H1 (cell line): ENCODE data around the gene ME3. TPM values are rescaled to one million over a fixed set of nuclear protein-coding genes. Genes with fewer than 3 reads are reported as not detected.

Source experiments
- CTCF ChIA-PET: fragments of 300-600 bp; sonication (Branson Sonifier 250); formaldehyde crosslinking; loops from one replicate; lab custom pipeline; 2021; ENCODE audit not compliant: partially characterized antibody; lab: Charles Lee
- POLR2A ChIA-PET: fragments of 300-600 bp; sonication (Branson Sonifier 250); formaldehyde crosslinking; loops from one replicate; lab custom pipeline; 2021; ENCODE audit warnings: inconsistent platforms; ENCODE audit not compliant: partially characterized antibody; lab: Charles Lee
- DNase-seq, 2 experiments: peaks; one replicate each; pipeline versions ENCODE4 v3.0.0 to v3.0.0-alpha.2; 2010 to 2022; ENCODE audit warnings: low spot score in 2 of 2, low read depth in 1 of 2, mixed read lengths in 1 of 2
- FAIRE-seq: peaks from 2 replicates; lab custom pipeline; 2011; peaks lifted over from hg19 to GRCh38; lab: Jason Lieb, UNC
- H2AFZ ChIP-seq: 2 replicates; pipeline ENCODE4 v1.8.1; 2012; ENCODE audit warnings: low read length, inconsistent platforms
- H2AK5ac ChIP-seq: 2 replicates; pipeline ENCODE4 v1.6.1; 2013; ENCODE audit warnings: low read depth, low read length
- H2BK120ac ChIP-seq: replicated peaks from 2 replicates; pipeline ENCODE3; 2013; ENCODE audit warnings: low read depth, low read length, inconsistent platforms
- H2BK12ac ChIP-seq: 2 replicates; pipeline ENCODE4 v1.6.1; 2013; ENCODE audit warnings: low read depth, low read length
- H2BK15ac ChIP-seq: 2 replicates; pipeline ENCODE4 v1.6.1; 2013; ENCODE audit warnings: low read length
- H2BK20ac ChIP-seq: 2 replicates; pipeline ENCODE4 v1.6.1; 2013; ENCODE audit warnings: low read length
- H2BK5ac ChIP-seq: 2 replicates; pipeline ENCODE4 v1.6.1; 2013; ENCODE audit warnings: low read depth, low read length
- H3K14ac ChIP-seq: 2 replicates; pipeline ENCODE4 v1.6.1; 2013; ENCODE audit warnings: inconsistent platforms; ENCODE audit not compliant: insufficient read length
- H3K18ac ChIP-seq: 2 replicates; pipeline ENCODE4 v1.6.1; 2013; ENCODE audit warnings: low read length; ENCODE audit errors: extremely low read depth
- H3K23ac ChIP-seq: 2 replicates; pipeline ENCODE4 v1.6.1; 2013; ENCODE audit warnings: inconsistent platforms; ENCODE audit not compliant: insufficient read length
- H3K23me2 ChIP-seq: 2 replicates; pipeline ENCODE4 v1.6.1; 2013; ENCODE audit warnings: low read depth, low read length
- H3K27ac ChIP-seq: 2 replicates; pipeline ENCODE4 v1.6.1; 2011; ENCODE audit warnings: low read depth, low read length, inconsistent platforms
- H3K27me3 ChIP-seq, 4 experiments: replicated peaks in 1 of 4; 1 replicate in 1 of 4; 2 replicates in 3 of 4; pipeline versions ENCODE4 v1.6.1 to v1.8.1; 2011 to 2013; ENCODE audit warnings: low read length in 3 of 4, mild to moderate bottlenecking in 3 of 4, inconsistent platforms in 2 of 4, mixed read lengths in 2 of 4, moderate library complexity in 1 of 4; ENCODE audit not compliant: control insufficient read depth in 3 of 4, insufficient read depth in 3 of 4; ENCODE audit errors: extremely low read depth in 1 of 4
- H3K36me3 ChIP-seq, 4 experiments: 2 replicates each; pipeline versions ENCODE4 v1.6.1 to v1.8.1; 2011 to 2013; ENCODE audit warnings: mild to moderate bottlenecking in 4 of 4, low read length in 3 of 4, moderate library complexity in 2 of 4, control low read depth in 1 of 4, inconsistent platforms in 1 of 4; ENCODE audit not compliant: insufficient read depth in 4 of 4, control insufficient read depth in 2 of 4
- H3K4ac ChIP-seq: replicated peaks from 2 replicates; pipeline ENCODE3; 2013; ENCODE audit warnings: low read length, low read depth, mixed read lengths, inconsistent platforms; ENCODE audit not compliant: insufficient read length
- H3K4me1 ChIP-seq, 4 experiments: replicated peaks in 1 of 4; 1 replicate in 1 of 4; 2 replicates in 3 of 4; pipeline versions ENCODE4 v1.6.1 to v1.8.1; 2011 to 2013; ENCODE audit warnings: low read length in 3 of 4, inconsistent platforms in 2 of 4, mixed read lengths in 1 of 4; ENCODE audit not compliant: insufficient read depth in 4 of 4, control insufficient read depth in 3 of 4
- H3K4me2 ChIP-seq, 2 experiments: 2 replicates each; pipeline versions ENCODE4 v1.6.1 to v1.8.1; 2011 to 2013; ENCODE audit warnings: low read depth in 2 of 2, low read length in 2 of 2, control low read depth in 1 of 2, inconsistent platforms in 1 of 2, mild to moderate bottlenecking in 1 of 2; ENCODE audit not compliant: insufficient read depth in 1 of 2
- H3K4me3 ChIP-seq, 4 experiments: fragments of 200-600, 300-600 bp in 1 of 4; sonication (generic), shearing (Covaris generic), sonication (Bioruptor Twin) in 1 of 4; 2 replicates each; pipeline versions ENCODE4 v1.5.1 to v1.8.1; 2011 to 2016; ENCODE audit warnings: low read length in 4 of 4, low read depth in 3 of 4, control low read depth in 2 of 4, inconsistent platforms in 2 of 4, mild to moderate bottlenecking in 2 of 4, mixed read lengths in 1 of 4, moderate library complexity in 1 of 4; ENCODE audit not compliant: insufficient read depth in 2 of 4; ENCODE audit errors: extremely low read depth in 1 of 4
- H3K56ac ChIP-seq: replicated peaks from 2 replicates; pipeline ENCODE3; 2013; ENCODE audit warnings: low read depth, mild to moderate bottlenecking, mixed read lengths, low read length, inconsistent platforms; ENCODE audit not compliant: insufficient read length
- H3K79me1 ChIP-seq: 2 replicates; pipeline ENCODE4 v1.6.1; 2013; ENCODE audit warnings: low read depth, low read length, control low read depth
- H3K79me2 ChIP-seq, 2 experiments: 2 replicates each; pipeline versions ENCODE4 v1.6.1 to v1.8.1; 2012 to 2013; ENCODE audit warnings: low read length in 2 of 2, mild to moderate bottlenecking in 2 of 2, inconsistent platforms in 1 of 2; ENCODE audit not compliant: insufficient read depth in 2 of 2, control insufficient read depth in 1 of 2
- H3K9ac ChIP-seq, 4 experiments: replicated peaks in 1 of 4; 1 replicate in 1 of 4; 2 replicates in 3 of 4; pipeline versions ENCODE4 v1.6.1 to v1.8.1; 2011 to 2013; ENCODE audit warnings: low read depth in 3 of 4, low read length in 3 of 4, control low read depth in 2 of 4, mild to moderate bottlenecking in 2 of 4, moderate library complexity in 2 of 4, inconsistent platforms in 1 of 4; ENCODE audit errors: extremely low read depth in 1 of 4
- H3K9me3 ChIP-seq, 2 experiments: 2 replicates each; pipeline versions ENCODE4 v1.6.1 to v1.8.1; 2012 to 2013; ENCODE audit warnings: mild to moderate bottlenecking in 2 of 2, moderate library complexity in 2 of 2, control low read depth in 1 of 2, inconsistent platforms in 1 of 2, low read depth in 1 of 2, low read length in 1 of 2, mixed read lengths in 1 of 2; ENCODE audit not compliant: insufficient read depth in 2 of 2
- H4K20me1 ChIP-seq, 2 experiments: replicated peaks in 1 of 2; 2 replicates each; pipeline versions ENCODE3 to v1.8.1; 2011 to 2013; ENCODE audit warnings: inconsistent platforms in 2 of 2, low read length in 2 of 2, mild to moderate bottlenecking in 1 of 2; ENCODE audit not compliant: insufficient read depth in 2 of 2, control insufficient read depth in 1 of 2
- H4K5ac ChIP-seq: 2 replicates; pipeline ENCODE4 v1.6.1; 2013; ENCODE audit warnings: low read length, low read depth, mixed read lengths, inconsistent platforms; ENCODE audit not compliant: insufficient read length
- H4K8ac ChIP-seq: 2 replicates; pipeline ENCODE4 v1.8.0; 2013; ENCODE audit warnings: mild to moderate bottlenecking, moderate library complexity, low read length, inconsistent platforms; ENCODE audit not compliant: insufficient read depth; ENCODE audit errors: extremely low read depth
- H4K91ac ChIP-seq: replicated peaks from 2 replicates; pipeline ENCODE3; 2013; ENCODE audit warnings: low read length, mixed read lengths, inconsistent platforms; ENCODE audit not compliant: insufficient read length
- CBX5 ChIP-seq: fragments of 300-800, 300-1000 bp; sonication (generic); IDR thresholded peaks from 2 replicates; pipeline ENCODE4 v1.7.1; 2016; ENCODE audit warnings: antibody characterized with exemption, low read length, low read depth
- CREB1 ChIP-seq: IDR thresholded peaks from 2 replicates; pipeline ENCODE4 v1.6.1; 2012; ENCODE audit warnings: inconsistent platforms
- E2F6 ChIP-seq: IDR thresholded peaks from 2 replicates; pipeline ENCODE4 v1.6.1; 2012; ENCODE audit warnings: inconsistent platforms
- EGR1 ChIP-seq: IDR thresholded peaks from 2 replicates; pipeline ENCODE4 v1.6.1; 2011; ENCODE audit warnings: low read depth, low read length, borderline replicate concordance
- FOSL1 ChIP-seq: IDR thresholded peaks from 2 replicates; pipeline ENCODE4 v1.6.1; 2011; ENCODE audit warnings: mild to moderate bottlenecking, low read depth, low read length, moderate library complexity; ENCODE audit not compliant: insufficient read depth
- GTF2F1 ChIP-seq: IDR thresholded peaks from 2 replicates; pipeline ENCODE4 v1.6.1; 2012; ENCODE audit warnings: low read depth, low read length, improper control_type of control experiment, borderline replicate concordance
- PHF8 ChIP-seq: fragments of 200-600 bp; sonication (generic); conservative IDR thresholded peaks from 2 replicates; pipeline ENCODE4 v1.7.1; 2012; ENCODE audit warnings: low read depth, mild to moderate bottlenecking, inconsistent platforms, low read length, moderate library complexity
- RAD21 ChIP-seq, 2 experiments: IDR thresholded peaks in 1 of 2; conservative IDR thresholded peaks in 1 of 2; 2 replicates each; pipeline ENCODE4 v1.6.1; 2011; ENCODE audit warnings: low read depth in 2 of 2, low read length in 2 of 2, improper control_type of control experiment in 1 of 2, inconsistent platforms in 1 of 2, mild to moderate bottlenecking in 1 of 2, moderate library complexity in 1 of 2
- SIRT6 ChIP-seq: IDR thresholded peaks from one replicate; pipeline ENCODE4 v1.7.1; 2012; ENCODE audit warnings: low read length, inconsistent platforms
- SP1 ChIP-seq: IDR thresholded peaks from 2 replicates; pipeline ENCODE4 v1.6.1; 2011; ENCODE audit warnings: low read depth, low read length
- SP2 ChIP-seq: IDR thresholded peaks from 2 replicates; pipeline ENCODE4 v1.6.1; 2012; ENCODE audit warnings: mild to moderate bottlenecking, low read length, inconsistent platforms
- SRF ChIP-seq: IDR thresholded peaks from 2 replicates; pipeline ENCODE4 v1.6.1; 2011; ENCODE audit warnings: mild to moderate bottlenecking, low read depth, low read length, moderate library complexity
- SUZ12 ChIP-seq: fragments of 200-600 bp; sonication (generic); IDR thresholded peaks from 2 replicates; pipeline ENCODE4 v1.6.1; 2012; ENCODE audit warnings: mild to moderate bottlenecking, inconsistent platforms, low read length, moderate library complexity, mixed read lengths
- WGBS, 2 experiments: shearing (Covaris generic) in 1 of 2; methylation state at CpG; one replicate each; pipeline versions ENCODE4 v1.1.6 to v1.1.7; 2013 to 2015; ENCODE audit warnings: low lambda C conversion rate in 2 of 2, mixed read lengths in 2 of 2, inconsistent platforms in 1 of 2, low coverage in 1 of 2, missing lambda C conversion rate in 1 of 2; ENCODE audit not compliant: insufficient replicate concordance in 2 of 2, insufficient coverage in 1 of 2, insufficient read length in 1 of 2; ENCODE audit errors: extremely low coverage in 1 of 2, missing lambda C conversion rate in 1 of 2; 5-methylcytosine and 5-hydroxymethylcytosine counted together
- polyA plus RNA-seq, 7 experiments: library from polyadenylated mRNA; depleted of rRNA in 3 of 7; stranded (reverse) in 5 of 7; unstranded in 2 of 7; fragments of >200 nt in 5 of 7; fragments of 200-250 nt in 2 of 7; gene quantifications; 1 replicate in 5 of 7; 2 replicates in 1 of 7; 4 replicates in 1 of 7; pipeline versions ENCODE4 v1.2.1 to v1.2.3, GENCODE V29; 2011 to 2013; ENCODE audit warnings: missing spikeins in 2 of 7, mixed read lengths in 2 of 7
- total RNA-seq: library from RNA; stranded (reverse); fragmentation: NEBNext Ultra II Directional; extraction: Animal tissue kit (Norgen Biotek cat#: 25700); gene quantifications from 2 replicates; pipeline ENCODE4 v1.2.1, GENCODE V29; 2021
- TF ChIP-seq, protein P1 (sequence below): IDR thresholded peaks from 2 replicates; pipeline ENCODE4 v1.6.1; 2011; ENCODE audit warnings: low read length, improper control_type of control experiment

Gene ME3
- total and polyA plus RNA-seq, 2 of the 8 experiments (the other 6 are each of a cell fraction or from before 2014, with no cell fraction given): 1.5 to 2.8 TPM

DNA sequence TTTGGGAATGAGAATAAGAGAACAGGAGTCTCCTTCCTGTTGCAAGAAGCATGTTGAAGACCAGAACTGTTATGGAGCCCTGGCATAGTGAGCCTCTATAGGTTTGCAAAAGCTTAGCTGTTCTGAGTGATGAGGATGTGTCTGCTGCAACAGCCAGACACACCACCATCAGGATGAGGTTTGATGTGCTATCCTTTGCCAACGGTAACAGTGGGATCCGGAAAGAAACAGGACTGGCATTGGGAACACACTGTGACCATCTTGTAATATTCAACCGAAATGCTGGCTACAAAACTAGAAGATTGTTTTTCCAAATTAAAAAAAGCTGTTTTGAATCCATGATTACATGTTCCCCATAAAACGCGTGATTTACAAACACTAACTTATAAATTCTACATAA, 117.0 kb downstream of the ME3 start:
- Histone ChIP-seq H4K5ac (no peak overlapping the region), H3K27me3 (no peaks in the 10 kb centered on the region), H3K56ac (no peak overlapping the region), H2BK120ac (no peak overlapping the region), H2BK15ac (no peak overlapping the region), H2BK5ac (no peak overlapping the region), H3K4me2 (no peak overlapping the region), H4K8ac (no peak overlapping the region), H3K18ac (no peak overlapping the region), H4K20me1 (no peaks in the 10 kb centered on the region), H3K79me1 (no peaks in the 10 kb centered on the region), H2BK12ac (no peak overlapping the region), H3K79me2 (no peaks in the 10 kb centered on the region), H2AFZ (no peak overlapping the region), H3K14ac (no peak overlapping the region), H3K36me3 (no peaks in the 10 kb centered on the region), H3K9me3 (no peaks in the 10 kb centered on the region), H3K9ac (no peak overlapping the region), H3K4ac (no peak overlapping the region), H3K4me3 (no peak overlapping the region), H3K27ac (no peak overlapping the region), H3K23me2 (no peaks in the 10 kb centered on the region), H3K4me1 (no peaks in the 10 kb centered on the region), H3K23ac (no peak overlapping the region), H4K91ac (no peak overlapping the region), H2BK20ac (no peak overlapping the region), H2AK5ac (no peak overlapping the region)
- DNase-seq: no peak
- ChIA-PET POLR2A (no interaction called here), CTCF (no interaction called here)
- no peak for FAIRE-seq
- WGBS, 2 experiments: 93% methylated on average over 5 of the region's 5 CpGs; no CpG with 5 or more reads in 1 of the 2 experiments
- TF ChIP-seq PHF8: no peak
- no peak for TF ChIP-seq CREB1
- TF ChIP-seq, protein P1, sequence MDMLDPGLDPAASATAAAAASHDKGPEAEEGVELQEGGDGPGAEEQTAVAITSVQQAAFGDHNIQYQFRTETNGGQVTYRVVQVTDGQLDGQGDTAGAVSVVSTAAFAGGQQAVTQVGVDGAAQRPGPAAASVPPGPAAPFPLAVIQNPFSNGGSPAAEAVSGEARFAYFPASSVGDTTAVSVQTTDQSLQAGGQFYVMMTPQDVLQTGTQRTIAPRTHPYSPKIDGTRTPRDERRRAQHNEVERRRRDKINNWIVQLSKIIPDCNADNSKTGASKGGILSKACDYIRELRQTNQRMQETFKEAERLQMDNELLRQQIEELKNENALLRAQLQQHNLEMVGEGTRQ: no peak
- no peak for TF ChIP-seq CBX5
- TF ChIP-seq SIRT6: no peak
- no peak for TF ChIP-seq RAD21 (IDR thresholded peaks at IDR 0.05 in 1 of 2, conservative IDR thresholded peaks at IDR 0.05 in 1 of 2; ENCODE audit: low read depth in 2 of 2, low read length in 2 of 2)
- TF ChIP-seq FOSL1: no peak
- TF ChIP-seq E2F6: no peak
- no peak for TF ChIP-seq SP1
- TF ChIP-seq EGR1: no peak
- no peak for TF ChIP-seq GTF2F1
- TF ChIP-seq SUZ12: no peak
- TF ChIP-seq SRF: no peak
- no peak for TF ChIP-seq SP2
